Ishikawa (cell line): ENCODE measurements around the gene SEMG2.

ENCODE experiments used
- CEBPB ChIP-seq: IDR thresholded peaks from 2 replicates; pipeline ENCODE4 v1.6.1; 2012
- CREB1 ChIP-seq: IDR thresholded peaks from 2 replicates; pipeline ENCODE4 v1.6.1; 2012; ENCODE audit warnings: low read depth
- EP300 ChIP-seq: IDR thresholded peaks from 2 replicates; pipeline ENCODE4 v1.6.1; 2012; ENCODE audit warnings: borderline replicate concordance
- FOXM1 ChIP-seq: IDR thresholded peaks from 2 replicates; pipeline ENCODE4 v1.6.1; 2012; ENCODE audit warnings: low read depth, borderline replicate concordance
- NFIC ChIP-seq: IDR thresholded peaks from 2 replicates; pipeline ENCODE4 v1.6.1; 2012
- RAD21 ChIP-seq: IDR thresholded peaks from 2 replicates; pipeline ENCODE4 v1.6.1; 2012; ENCODE audit warnings: low read depth
- TAF1 ChIP-seq: IDR thresholded peaks from 2 replicates; pipeline ENCODE4 v1.6.1; 2012; ENCODE audit warnings: low read depth, mild to moderate bottlenecking
- TCF12 ChIP-seq: IDR thresholded peaks from 2 replicates; pipeline ENCODE4 v1.6.1; 2012; ENCODE audit warnings: low read depth
- TEAD4 ChIP-seq: IDR thresholded peaks from 2 replicates; pipeline ENCODE4 v1.6.1; 2012
- YY1 ChIP-seq: IDR thresholded peaks from 2 replicates; pipeline ENCODE4 v1.6.1; 2012; ENCODE audit warnings: low read depth
- ZBTB7A ChIP-seq: IDR thresholded peaks from 2 replicates; pipeline ENCODE4 v1.6.1; 2012; ENCODE audit warnings: low read depth
- TF ChIP-seq, protein P1 (sequence below): IDR thresholded peaks from 2 replicates; pipeline ENCODE4 v1.6.1; 2012
- TF ChIP-seq, protein P2 (sequence below): IDR thresholded peaks from 2 replicates; pipeline ENCODE4 v1.6.1; 2012; ENCODE audit warnings: low read depth, mild to moderate bottlenecking
- TF ChIP-seq, protein P3 (sequence below): IDR thresholded peaks from 2 replicates; pipeline ENCODE4 v1.6.1; 2012

SEMG2 gene, protein sequence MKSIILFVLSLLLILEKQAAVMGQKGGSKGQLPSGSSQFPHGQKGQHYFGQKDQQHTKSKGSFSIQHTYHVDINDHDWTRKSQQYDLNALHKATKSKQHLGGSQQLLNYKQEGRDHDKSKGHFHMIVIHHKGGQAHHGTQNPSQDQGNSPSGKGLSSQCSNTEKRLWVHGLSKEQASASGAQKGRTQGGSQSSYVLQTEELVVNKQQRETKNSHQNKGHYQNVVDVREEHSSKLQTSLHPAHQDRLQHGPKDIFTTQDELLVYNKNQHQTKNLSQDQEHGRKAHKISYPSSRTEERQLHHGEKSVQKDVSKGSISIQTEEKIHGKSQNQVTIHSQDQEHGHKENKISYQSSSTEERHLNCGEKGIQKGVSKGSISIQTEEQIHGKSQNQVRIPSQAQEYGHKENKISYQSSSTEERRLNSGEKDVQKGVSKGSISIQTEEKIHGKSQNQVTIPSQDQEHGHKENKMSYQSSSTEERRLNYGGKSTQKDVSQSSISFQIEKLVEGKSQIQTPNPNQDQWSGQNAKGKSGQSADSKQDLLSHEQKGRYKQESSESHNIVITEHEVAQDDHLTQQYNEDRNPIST

DNA sequence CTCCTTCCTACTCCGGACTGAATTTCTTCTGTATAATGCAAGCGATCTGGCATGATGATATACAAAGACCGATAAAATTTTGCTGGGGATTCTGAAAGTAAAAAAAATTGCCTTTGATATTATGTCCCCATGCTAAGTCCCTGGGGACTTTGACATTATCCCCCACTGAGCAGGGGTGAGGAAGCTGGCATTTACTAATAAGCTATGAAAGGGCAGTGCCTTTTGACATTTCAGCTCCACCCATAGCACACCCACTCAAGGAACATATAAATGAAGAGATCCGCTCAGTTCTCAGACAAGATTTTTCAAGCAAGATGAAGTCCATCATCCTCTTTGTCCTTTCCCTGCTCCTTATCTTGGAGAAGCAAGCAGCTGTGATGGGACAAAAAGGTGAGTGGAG is at the start of gene SEMG2:
Gene SEMG2, plus strand, starts transcription at position 298 of the 400 bp plus-strand sequence. Its CDS starts 17 bp downstream, at position 315.
- TF ChIP-seq, protein P1, sequence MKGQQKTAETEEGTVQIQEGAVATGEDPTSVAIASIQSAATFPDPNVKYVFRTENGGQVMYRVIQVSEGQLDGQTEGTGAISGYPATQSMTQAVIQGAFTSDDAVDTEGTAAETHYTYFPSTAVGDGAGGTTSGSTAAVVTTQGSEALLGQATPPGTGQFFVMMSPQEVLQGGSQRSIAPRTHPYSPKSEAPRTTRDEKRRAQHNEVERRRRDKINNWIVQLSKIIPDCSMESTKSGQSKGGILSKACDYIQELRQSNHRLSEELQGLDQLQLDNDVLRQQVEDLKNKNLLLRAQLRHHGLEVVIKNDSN, result no peak
- no peak for TF ChIP-seq TCF12
- no peak for TF ChIP-seq YY1
- no peak for TF ChIP-seq CREB1
- TF ChIP-seq TEAD4, result no peak
- TF ChIP-seq NFIC, result no peak
- TF ChIP-seq ZBTB7A, result no peak
- TF ChIP-seq EP300, result no peak
- TF ChIP-seq, protein P2, sequence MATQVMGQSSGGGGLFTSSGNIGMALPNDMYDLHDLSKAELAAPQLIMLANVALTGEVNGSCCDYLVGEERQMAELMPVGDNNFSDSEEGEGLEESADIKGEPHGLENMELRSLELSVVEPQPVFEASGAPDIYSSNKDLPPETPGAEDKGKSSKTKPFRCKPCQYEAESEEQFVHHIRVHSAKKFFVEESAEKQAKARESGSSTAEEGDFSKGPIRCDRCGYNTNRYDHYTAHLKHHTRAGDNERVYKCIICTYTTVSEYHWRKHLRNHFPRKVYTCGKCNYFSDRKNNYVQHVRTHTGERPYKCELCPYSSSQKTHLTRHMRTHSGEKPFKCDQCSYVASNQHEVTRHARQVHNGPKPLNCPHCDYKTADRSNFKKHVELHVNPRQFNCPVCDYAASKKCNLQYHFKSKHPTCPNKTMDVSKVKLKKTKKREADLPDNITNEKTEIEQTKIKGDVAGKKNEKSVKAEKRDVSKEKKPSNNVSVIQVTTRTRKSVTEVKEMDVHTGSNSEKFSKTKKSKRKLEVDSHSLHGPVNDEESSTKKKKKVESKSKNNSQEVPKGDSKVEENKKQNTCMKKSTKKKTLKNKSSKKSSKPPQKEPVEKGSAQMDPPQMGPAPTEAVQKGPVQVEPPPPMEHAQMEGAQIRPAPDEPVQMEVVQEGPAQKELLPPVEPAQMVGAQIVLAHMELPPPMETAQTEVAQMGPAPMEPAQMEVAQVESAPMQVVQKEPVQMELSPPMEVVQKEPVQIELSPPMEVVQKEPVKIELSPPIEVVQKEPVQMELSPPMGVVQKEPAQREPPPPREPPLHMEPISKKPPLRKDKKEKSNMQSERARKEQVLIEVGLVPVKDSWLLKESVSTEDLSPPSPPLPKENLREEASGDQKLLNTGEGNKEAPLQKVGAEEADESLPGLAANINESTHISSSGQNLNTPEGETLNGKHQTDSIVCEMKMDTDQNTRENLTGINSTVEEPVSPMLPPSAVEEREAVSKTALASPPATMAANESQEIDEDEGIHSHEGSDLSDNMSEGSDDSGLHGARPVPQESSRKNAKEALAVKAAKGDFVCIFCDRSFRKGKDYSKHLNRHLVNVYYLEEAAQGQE, result no peak
- no peak for TF ChIP-seq CEBPB
- TF ChIP-seq, protein P3, sequence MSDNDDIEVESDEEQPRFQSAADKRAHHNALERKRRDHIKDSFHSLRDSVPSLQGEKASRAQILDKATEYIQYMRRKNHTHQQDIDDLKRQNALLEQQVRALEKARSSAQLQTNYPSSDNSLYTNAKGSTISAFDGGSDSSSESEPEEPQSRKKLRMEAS, result no peak
- no peak for TF ChIP-seq RAD21
- no peak for TF ChIP-seq TAF1
- no peak for TF ChIP-seq FOXM1

DNA sequence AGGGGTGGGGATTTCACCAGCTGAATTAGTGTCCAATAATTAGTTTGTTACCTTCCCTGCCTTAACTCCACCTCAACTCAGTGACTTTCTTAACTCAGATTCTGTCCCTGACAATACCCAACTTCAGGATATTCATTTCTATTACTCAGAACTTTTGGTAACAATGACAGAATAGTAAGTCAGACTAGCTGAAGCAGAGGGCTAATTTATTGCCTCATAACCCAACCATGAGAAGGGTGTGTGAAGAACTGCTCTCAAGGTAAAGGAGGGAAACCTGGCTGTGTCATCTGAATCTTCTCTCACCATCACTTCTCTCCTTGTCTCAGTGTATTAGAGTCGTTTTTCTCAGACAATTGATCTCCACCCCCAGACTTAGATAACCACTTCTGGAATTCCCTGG is 47.7 kb upstream of the SEMG2 start:
- TF ChIP-seq NFIC, result no peak
- TF ChIP-seq TEAD4, result no peak
- TF ChIP-seq FOXM1, result no peak
- TF ChIP-seq EP300, result no peak
- TF ChIP-seq, protein P3, result no peak
- TF ChIP-seq RAD21, result no peak
- TF ChIP-seq, protein P2, result no peak
- TF ChIP-seq, protein P1, result no peak

DNA sequence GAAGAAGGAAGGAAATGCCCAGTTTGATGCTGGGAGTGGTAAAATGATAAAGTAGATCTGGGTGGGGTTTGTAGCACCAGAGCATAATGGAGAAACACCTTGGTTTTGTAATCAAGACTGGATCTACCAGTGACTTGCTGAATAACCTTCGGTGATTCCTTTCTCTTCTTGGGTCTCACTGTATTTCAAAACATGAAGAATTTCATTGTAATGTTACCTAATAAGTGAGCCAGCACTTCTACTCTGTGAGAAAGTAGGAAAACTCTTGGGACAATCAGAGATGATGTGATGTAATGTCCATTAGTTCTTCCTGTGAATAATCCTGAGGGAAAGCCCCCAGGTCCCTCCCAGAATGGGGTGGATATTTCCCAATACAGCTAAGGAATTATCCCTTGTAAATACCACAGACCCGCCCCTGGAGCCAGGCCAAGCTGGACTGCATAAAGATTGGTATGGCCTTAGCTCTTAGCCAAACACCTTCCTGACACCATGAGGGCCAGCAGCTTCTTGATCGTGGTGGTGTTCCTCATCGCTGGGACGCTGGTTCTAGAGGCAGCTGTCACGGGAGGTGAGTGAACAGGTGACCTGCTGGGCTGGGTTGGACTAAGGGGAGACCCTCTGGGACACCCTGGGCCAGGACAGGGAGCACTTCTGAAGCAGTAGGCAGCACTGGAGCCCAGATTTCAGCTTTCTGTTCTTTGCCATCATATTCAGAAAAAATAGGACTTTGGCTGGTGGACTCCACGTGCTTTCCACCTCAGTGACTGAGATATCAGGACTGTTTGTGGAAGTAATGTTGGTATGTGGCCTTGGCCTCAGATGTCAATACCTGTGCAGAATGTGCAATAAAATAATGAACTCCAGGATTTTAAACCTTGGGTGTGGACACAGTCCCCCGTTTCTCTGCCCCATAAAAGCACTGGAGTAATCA is 46.5 kb upstream of the SEMG2 start, which contains the start of gene PI3:
Gene PI3, plus strand, starts transcription at position 469 of the 931 bp plus-strand sequence. Its CDS starts 21 bp downstream, at position 490.
- TF ChIP-seq FOXM1 (no peak), CEBPB (peak; percentile 24; the same call in 1 of the 2 replicates), NFIC (peak; percentile 37; the same call in 1 of the 2 replicates)

DNA sequence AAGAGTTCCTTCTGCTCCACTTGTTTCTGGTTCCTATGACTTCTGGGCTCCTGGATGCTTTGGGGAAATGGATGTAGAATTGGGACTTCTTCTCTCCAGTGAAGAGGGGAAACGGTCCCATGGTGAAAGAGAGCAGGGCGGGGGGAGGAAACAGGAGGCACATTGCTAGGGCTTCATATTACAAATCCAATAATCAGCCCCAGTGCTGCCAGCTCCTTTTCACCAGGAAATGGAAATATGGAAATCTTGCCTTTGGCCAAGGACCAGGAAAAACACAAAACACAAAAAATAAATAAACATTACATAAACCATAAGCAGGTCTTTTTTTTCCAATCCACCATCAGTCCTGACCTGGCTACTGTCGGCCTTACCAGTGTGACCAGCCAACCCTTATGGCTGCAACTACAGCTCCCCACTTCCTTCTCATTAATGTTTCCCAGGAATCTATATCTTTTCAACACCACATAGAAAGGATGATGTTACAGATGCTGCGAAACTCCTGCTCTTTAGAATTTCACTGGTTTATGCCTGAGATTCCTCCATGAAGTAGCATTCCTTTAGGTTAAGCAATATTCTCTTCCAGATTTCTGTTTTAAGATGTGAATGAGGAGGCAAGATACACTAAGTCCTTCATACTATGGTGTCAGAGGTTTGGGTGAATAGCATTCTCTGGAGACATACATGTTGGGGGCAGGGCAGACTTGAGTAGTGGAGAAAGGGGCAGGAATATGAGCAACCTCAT is 44.5 kb upstream of the SEMG2 start:
- TF ChIP-seq, protein P1, result no peak
- TF ChIP-seq EP300, result no peak
- no peak for TF ChIP-seq CEBPB

DNA sequence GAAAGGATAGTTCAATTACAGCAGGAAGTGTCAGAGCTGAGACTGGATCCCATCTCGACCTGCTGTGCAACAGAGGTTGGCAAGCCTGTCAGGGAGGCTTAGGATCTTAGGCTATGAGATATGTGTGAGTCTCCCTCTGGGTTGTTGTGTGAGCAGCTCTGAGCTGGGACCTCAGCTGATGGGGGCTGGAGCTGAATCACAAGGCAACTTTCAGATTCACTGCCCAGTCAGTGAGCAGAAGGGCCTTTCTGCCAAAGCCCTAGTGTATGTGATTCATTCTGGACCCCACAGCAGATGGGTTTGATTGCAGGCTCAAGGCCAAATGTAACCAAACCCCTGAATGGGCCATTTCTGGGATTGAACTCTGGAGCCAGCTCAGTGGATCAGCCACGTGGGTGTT is 42.0 kb upstream of the SEMG2 start:
- TF ChIP-seq RAD21 (no peak), YY1 (no peak), TAF1 (no peak), ZBTB7A (no peak), EP300 (no peak)
- TF ChIP-seq, protein P2, result no peak
- TF ChIP-seq, protein P1, result no peak
